Caco-2 (cell line): ENCODE data around the gene ERC1. TPM values are rescaled to one million over a fixed set of nuclear protein-coding genes. Genes with fewer than 3 reads are reported as not detected.
A peak's percentile ranks its signal among the peaks of the same experiment; 100 is the strongest.
"Not testable (repeated sequence)": the region's sequence is repeated elsewhere in the genome, so short reads cannot be mapped to it uniquely, and the experiment has no call there.

Source experiments
- BruUV-seq: library from RNA; stranded (reverse); fragments of 400-500 nt; replicated peaks from 2 replicates; lab custom pipeline; 2021; lab: Mats Ljungman, UMichigan
- CTCF ChIA-PET: fragments of 300-600 bp; sonication (Branson Sonifier 250); formaldehyde crosslinking; loops from one replicate; lab custom pipeline; 2022; ENCODE audit warnings: antibody characterized with exemption; lab: Charles Lee
- POLR2A ChIA-PET: fragments of 300-600 bp; sonication (Branson Sonifier 250); formaldehyde crosslinking; loops from one replicate; lab custom pipeline; 2022; ENCODE audit warnings: antibody characterized with exemption; lab: Charles Lee
- DNase-seq, 2 experiments: peaks; one replicate each; pipeline versions ENCODE4 v3.0.0 to v3.0.0-alpha.2; 2020 to 2022
- H3K27me3 ChIP-seq: replicated peaks from 2 replicates; pipeline ENCODE4 v1.6.0; 2011; ENCODE audit warnings: low read length; ENCODE audit not compliant: control insufficient read depth, insufficient read depth
- H3K36me3 ChIP-seq: 2 replicates; pipeline ENCODE4 v1.5.1; 2011; ENCODE audit warnings: low read length; ENCODE audit not compliant: control insufficient read depth, insufficient read depth
- H3K4me1 ChIP-seq: fragments of 250-450 bp; sonication (Bioruptor Pico); 2 replicates; pipeline ENCODE4 v1.5.1; 2020; ENCODE audit warnings: mild to moderate bottlenecking
- H3K4me3 ChIP-seq: 2 replicates; pipeline ENCODE4 v1.5.1; 2011; ENCODE audit warnings: low read depth, mild to moderate bottlenecking, control low read depth, low read length
- H3K9me3 ChIP-seq: fragments of 250-450 bp; sonication (Bioruptor Pico); 2 replicates; pipeline ENCODE4 v1.5.1; 2020; ENCODE audit warnings: mild to moderate bottlenecking, moderate library complexity
- H3K27ac Mint-ChIP-seq: one replicate; pipeline ENCODE4 v1.8.0; 2022; ENCODE audit warnings: mixed read lengths; ENCODE audit not compliant: unreplicated experiment
- H3K27me3 Mint-ChIP-seq: one replicate; pipeline ENCODE4 v1.8.0; 2022; ENCODE audit warnings: mixed read lengths; ENCODE audit not compliant: insufficient read depth, unreplicated experiment
- H3K36me3 Mint-ChIP-seq: one replicate; pipeline ENCODE4 v1.8.0; 2022; ENCODE audit warnings: mild to moderate bottlenecking, mixed read lengths; ENCODE audit not compliant: insufficient read depth, unreplicated experiment
- H3K4me1 Mint-ChIP-seq: one replicate; pipeline ENCODE4 v1.8.0; 2022; ENCODE audit warnings: low read depth, mixed read lengths; ENCODE audit not compliant: unreplicated experiment
- H3K4me3 Mint-ChIP-seq: one replicate; pipeline ENCODE4 v1.8.0; 2022; ENCODE audit warnings: mild to moderate bottlenecking, moderate library complexity, mixed read lengths; ENCODE audit not compliant: unreplicated experiment
- H3K9me3 Mint-ChIP-seq: one replicate; pipeline ENCODE4 v1.8.0; 2022; ENCODE audit warnings: mixed read lengths; ENCODE audit not compliant: unreplicated experiment
- intact Hi-C: fragments of 100-400 bp; cut with micrococcal nuclease; formaldehyde crosslinking; loops from one replicate; pipeline ENCODE4 v1.10.0; 2022; ENCODE audit not compliant: unreplicated experiment
- total RNA-seq: library from RNA; stranded (reverse); gene quantifications from 2 replicates; pipeline ENCODE4 v1.2.3, GENCODE V29; 2022
- TF ChIP-seq, protein P1 (sequence below), 2 experiments: fragments of 200-600 bp in 1 of 2; IDR thresholded peaks; 1 replicate in 1 of 2; 2 replicates in 1 of 2; pipeline versions ENCODE4 v1.5.1 to v1.8.0; 2011 to 2022; ENCODE audit warnings: antibody characterized with exemption in 1 of 2, control low read depth in 1 of 2, inconsistent platforms in 1 of 2, low read depth in 1 of 2, low read length in 1 of 2, mild to moderate bottlenecking in 1 of 2, moderate library complexity in 1 of 2; ENCODE audit not compliant: insufficient read depth in 1 of 2, severe bottlenecking in 1 of 2, unreplicated experiment in 1 of 2

Gene ERC1
- total RNA-seq, 1 experiment from 2014 or later = 88.4 TPM

- ChIA-PET CTCF (interaction anchor here (0.6 kb wide), 1 partner anchor 20 kb away, joined by 3 read pairs; no protein-coding TSS in a partner anchor), POLR2A (no interaction called here)
- H3K4me3 ChIP-seq = no peak overlapping the region
- intact Hi-C loops = no loop called here
- H3K4me1 Mint-ChIP-seq = peaks cover 14% of the 10 kb centered on the region
- H3K4me3 Mint-ChIP-seq = no peak overlapping the region
- no TSS peak for BruUV-seq
- H3K9me3 ChIP-seq = no peaks in the 10 kb centered on the region
- H3K4me1 ChIP-seq = peaks cover 8% of the 10 kb centered on the region
- no peaks in the 10 kb centered on the region for H3K27me3 Mint-ChIP-seq
- H3K36me3 ChIP-seq = no peaks in the 10 kb centered on the region
- H3K9me3 Mint-ChIP-seq = no peaks in the 10 kb centered on the region
- no peak for DNase-seq
- no peaks in the 10 kb centered on the region for H3K27me3 ChIP-seq
- H3K36me3 Mint-ChIP-seq = peaks cover 16% of the 10 kb centered on the region
- peak overlapping the region; percentile 13 for H3K27ac Mint-ChIP-seq
- TF ChIP-seq, protein P1, sequence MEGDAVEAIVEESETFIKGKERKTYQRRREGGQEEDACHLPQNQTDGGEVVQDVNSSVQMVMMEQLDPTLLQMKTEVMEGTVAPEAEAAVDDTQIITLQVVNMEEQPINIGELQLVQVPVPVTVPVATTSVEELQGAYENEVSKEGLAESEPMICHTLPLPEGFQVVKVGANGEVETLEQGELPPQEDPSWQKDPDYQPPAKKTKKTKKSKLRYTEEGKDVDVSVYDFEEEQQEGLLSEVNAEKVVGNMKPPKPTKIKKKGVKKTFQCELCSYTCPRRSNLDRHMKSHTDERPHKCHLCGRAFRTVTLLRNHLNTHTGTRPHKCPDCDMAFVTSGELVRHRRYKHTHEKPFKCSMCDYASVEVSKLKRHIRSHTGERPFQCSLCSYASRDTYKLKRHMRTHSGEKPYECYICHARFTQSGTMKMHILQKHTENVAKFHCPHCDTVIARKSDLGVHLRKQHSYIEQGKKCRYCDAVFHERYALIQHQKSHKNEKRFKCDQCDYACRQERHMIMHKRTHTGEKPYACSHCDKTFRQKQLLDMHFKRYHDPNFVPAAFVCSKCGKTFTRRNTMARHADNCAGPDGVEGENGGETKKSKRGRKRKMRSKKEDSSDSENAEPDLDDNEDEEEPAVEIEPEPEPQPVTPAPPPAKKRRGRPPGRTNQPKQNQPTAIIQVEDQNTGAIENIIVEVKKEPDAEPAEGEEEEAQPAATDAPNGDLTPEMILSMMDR (IDR thresholded peaks at IDR 0.05; ENCODE audit: insufficient read depth in 1 of 2, low read depth in 1 of 2, low read length in 1 of 2, severe bottlenecking in 1 of 2, unreplicated experiment in 1 of 2) = no peak
These were observed 261.7 kb downstream of the ERC1 start for GRCh38 chr12:1252758-1253157.

GRCh38 chr12:1255125-1255524 is 264.1 kb downstream of the ERC1 start:
- H3K4me1 ChIP-seq, H3K9me3 ChIP-seq, H3K27me3 Mint-ChIP-seq, DNase-seq, H3K9me3 Mint-ChIP-seq, H3K4me3 ChIP-seq, H3K4me1 Mint-ChIP-seq, BruUV-seq, H3K36me3 ChIP-seq, intact Hi-C loops, H3K27ac Mint-ChIP-seq, H3K4me3 Mint-ChIP-seq, H3K27me3 ChIP-seq, POLR2A ChIA-PET: not testable (repeated sequence)
- peaks cover 21% of the 10 kb centered on the region for H3K36me3 Mint-ChIP-seq
- CTCF ChIA-PET = interaction anchor here (0.6 kb wide), 1 partner anchor 156 kb away, joined by 4 read pairs; no protein-coding TSS in a partner anchor

- H3K4me3 Mint-ChIP-seq, intact Hi-C loops, H3K9me3 ChIP-seq, H3K27ac Mint-ChIP-seq, H3K27me3 ChIP-seq, H3K4me1 Mint-ChIP-seq, BruUV-seq, H3K4me1 ChIP-seq, H3K36me3 ChIP-seq, CTCF ChIA-PET, DNase-seq, H3K27me3 Mint-ChIP-seq, POLR2A ChIA-PET, H3K4me3 ChIP-seq, H3K9me3 Mint-ChIP-seq: not testable (repeated sequence)
- peaks cover 21% of the 10 kb centered on the region for H3K36me3 Mint-ChIP-seq
These were observed 264.8 kb downstream of the ERC1 start for GRCh38 chr12:1255854-1256253.

DNA sequence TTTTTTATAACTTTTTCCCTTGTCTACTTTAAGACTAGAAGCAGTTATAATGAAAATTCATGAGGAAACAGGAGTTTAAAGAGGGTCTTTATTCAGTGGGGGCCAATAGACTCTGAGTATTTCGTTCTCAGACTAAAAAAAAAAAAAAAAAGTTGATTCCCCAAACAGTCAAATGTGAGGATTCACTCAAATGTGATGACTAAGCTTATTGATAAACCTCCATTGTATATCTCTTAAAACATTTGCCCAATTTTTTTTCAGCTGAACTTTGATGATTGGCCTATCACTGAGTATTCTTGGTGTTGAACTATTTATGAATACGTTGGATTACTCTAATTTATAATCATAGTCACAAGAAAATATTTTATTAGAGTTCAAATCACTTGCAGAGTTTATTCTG is 265.3 kb downstream of the ERC1 start:
- H3K36me3 ChIP-seq = no peaks in the 10 kb centered on the region; the same call in 1 of the 2 replicates
- intact Hi-C loops = no loop called here
- no TSS peak for BruUV-seq
- no peak overlapping the region for H3K4me3 ChIP-seq
- no peaks in the 10 kb centered on the region for H3K27me3 ChIP-seq
- no peaks in the 10 kb centered on the region for H3K9me3 ChIP-seq
- POLR2A ChIA-PET = no interaction called here
- no peaks in the 10 kb centered on the region for H3K4me1 ChIP-seq
- Mint-ChIP-seq H3K36me3 (peaks cover 21% of the 10 kb centered on the region), H3K4me1 (no peaks in the 10 kb centered on the region), H3K27me3 (no peaks in the 10 kb centered on the region), H3K9me3 (no peaks in the 10 kb centered on the region), H3K4me3 (no peak overlapping the region), H3K27ac (no peak overlapping the region)
- CTCF ChIA-PET = interaction anchor here (1.0 kb wide), 1 partner anchor 138 kb away, joined by 3 read pairs; no protein-coding TSS in a partner anchor
- TF ChIP-seq, protein P1 (IDR thresholded peaks at IDR 0.05; ENCODE audit: insufficient read depth in 1 of 2, low read depth in 1 of 2, low read length in 1 of 2, severe bottlenecking in 1 of 2, unreplicated experiment in 1 of 2) = no peak
- DNase-seq = no peak
